Nephron progenitor cell (in vitro differentiated cells): ENCODE results near the gene VWA8.

Source experiments
- DNase-seq: peaks from one replicate; pipeline ENCODE4 v3.0.0; 2021
- H3K27ac Mint-ChIP-seq: 2 replicates; pipeline ENCODE4 v1.8.0; 2021; ENCODE audit warnings: mild to moderate bottlenecking, moderate library complexity, mixed read lengths
- H3K27me3 Mint-ChIP-seq: 2 replicates; pipeline ENCODE4 v1.8.0; 2021; ENCODE audit warnings: mild to moderate bottlenecking, low read depth, mixed read lengths; ENCODE audit not compliant: poor library complexity
- H3K36me3 Mint-ChIP-seq: 2 replicates; pipeline ENCODE4 v1.8.0; 2021; ENCODE audit warnings: low read depth, mixed read lengths
- H3K4me1 Mint-ChIP-seq: 2 replicates; pipeline ENCODE4 v1.8.0; 2021; ENCODE audit warnings: mixed read lengths
- H3K4me3 Mint-ChIP-seq: 2 replicates; pipeline ENCODE4 v1.8.0; 2021; ENCODE audit warnings: mild to moderate bottlenecking, moderate library complexity, mixed read lengths
- H3K9me3 Mint-ChIP-seq: 2 replicates; pipeline ENCODE4 v1.8.0; 2021; ENCODE audit warnings: mild to moderate bottlenecking, moderate library complexity, mixed read lengths
- TF ChIP-seq, protein P1 (sequence below): fragments of 200-600 bp; sonication (generic); IDR thresholded peaks from 2 replicates; pipeline ENCODE4 v1.5.0; 2021; ENCODE audit warnings: antibody characterized with exemption

VWA8 gene

DNA sequence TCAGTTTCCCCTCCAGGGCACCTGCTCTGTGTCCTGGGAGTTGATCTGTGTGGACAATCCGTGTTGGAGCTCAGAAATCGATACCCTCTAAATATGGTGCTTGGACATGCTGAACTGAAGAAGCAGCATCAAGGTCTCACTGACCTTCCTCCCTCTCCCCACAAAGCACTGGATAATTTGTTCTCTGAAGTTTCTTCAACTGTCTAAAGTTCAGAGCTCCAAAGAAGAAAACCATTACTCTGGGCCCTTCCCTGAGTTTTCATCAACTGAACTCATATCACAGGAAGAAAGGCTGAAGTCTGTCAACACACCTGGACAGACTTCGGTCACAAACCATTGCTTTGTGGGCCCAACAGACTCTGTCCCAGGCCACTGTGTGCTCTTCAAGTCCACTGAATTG, 371.5 kb downstream of the VWA8 start:
- peaks cover 3% of the 10 kb centered on the region for H3K9me3 Mint-ChIP-seq
- H3K27ac Mint-ChIP-seq = peak overlapping the region; percentile 77

GRCh38 chr13:41588899-41589298, 372.0 kb downstream of the VWA8 start:
- peaks cover 3% of the 10 kb centered on the region for H3K27me3 Mint-ChIP-seq
- peaks cover 52% of the 10 kb centered on the region for H3K36me3 Mint-ChIP-seq
- peaks cover 3% of the 10 kb centered on the region for H3K9me3 Mint-ChIP-seq
- H3K4me3 Mint-ChIP-seq = no peak overlapping the region
- H3K27ac Mint-ChIP-seq = no peak overlapping the region
- DNase-seq = no peak
- TF ChIP-seq, protein P1, sequence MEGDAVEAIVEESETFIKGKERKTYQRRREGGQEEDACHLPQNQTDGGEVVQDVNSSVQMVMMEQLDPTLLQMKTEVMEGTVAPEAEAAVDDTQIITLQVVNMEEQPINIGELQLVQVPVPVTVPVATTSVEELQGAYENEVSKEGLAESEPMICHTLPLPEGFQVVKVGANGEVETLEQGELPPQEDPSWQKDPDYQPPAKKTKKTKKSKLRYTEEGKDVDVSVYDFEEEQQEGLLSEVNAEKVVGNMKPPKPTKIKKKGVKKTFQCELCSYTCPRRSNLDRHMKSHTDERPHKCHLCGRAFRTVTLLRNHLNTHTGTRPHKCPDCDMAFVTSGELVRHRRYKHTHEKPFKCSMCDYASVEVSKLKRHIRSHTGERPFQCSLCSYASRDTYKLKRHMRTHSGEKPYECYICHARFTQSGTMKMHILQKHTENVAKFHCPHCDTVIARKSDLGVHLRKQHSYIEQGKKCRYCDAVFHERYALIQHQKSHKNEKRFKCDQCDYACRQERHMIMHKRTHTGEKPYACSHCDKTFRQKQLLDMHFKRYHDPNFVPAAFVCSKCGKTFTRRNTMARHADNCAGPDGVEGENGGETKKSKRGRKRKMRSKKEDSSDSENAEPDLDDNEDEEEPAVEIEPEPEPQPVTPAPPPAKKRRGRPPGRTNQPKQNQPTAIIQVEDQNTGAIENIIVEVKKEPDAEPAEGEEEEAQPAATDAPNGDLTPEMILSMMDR = no peak
- peaks cover 5% of the 10 kb centered on the region for H3K4me1 Mint-ChIP-seq

More for the DNA sequence above, 371.5 kb downstream of the VWA8 start:
- Mint-ChIP-seq H3K36me3 (peaks cover 47% of the 10 kb centered on the region), H3K27me3 (peaks cover 3% of the 10 kb centered on the region), H3K4me1 (peaks cover 5% of the 10 kb centered on the region), H3K4me3 (no peak overlapping the region)
- DNase-seq = no peak
- TF ChIP-seq, protein P1 = no peak

DNA sequence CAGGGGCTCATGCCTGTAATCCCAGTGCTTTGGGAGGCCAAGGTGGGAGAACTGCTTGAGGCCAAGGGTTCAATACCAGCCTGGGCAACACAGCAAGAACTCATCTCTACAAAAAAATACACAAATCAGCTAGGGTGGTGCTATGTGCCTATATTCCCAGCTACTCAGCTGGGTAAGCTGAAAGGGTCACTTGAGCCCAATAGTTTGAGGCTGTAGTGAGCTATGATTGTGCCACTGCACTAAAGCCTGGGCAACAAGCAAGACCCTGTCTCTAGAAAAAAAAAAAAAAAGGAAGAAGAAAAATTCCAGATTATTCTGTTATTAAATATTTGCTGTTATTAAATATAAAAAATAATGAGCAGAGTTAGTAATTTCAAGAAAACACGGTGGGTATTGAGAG, 372.5 kb downstream of the VWA8 start:
- Mint-ChIP-seq H3K9me3 (peaks cover 3% of the 10 kb centered on the region), H3K27ac (no peak overlapping the region)
- no peak for DNase-seq

DNA sequence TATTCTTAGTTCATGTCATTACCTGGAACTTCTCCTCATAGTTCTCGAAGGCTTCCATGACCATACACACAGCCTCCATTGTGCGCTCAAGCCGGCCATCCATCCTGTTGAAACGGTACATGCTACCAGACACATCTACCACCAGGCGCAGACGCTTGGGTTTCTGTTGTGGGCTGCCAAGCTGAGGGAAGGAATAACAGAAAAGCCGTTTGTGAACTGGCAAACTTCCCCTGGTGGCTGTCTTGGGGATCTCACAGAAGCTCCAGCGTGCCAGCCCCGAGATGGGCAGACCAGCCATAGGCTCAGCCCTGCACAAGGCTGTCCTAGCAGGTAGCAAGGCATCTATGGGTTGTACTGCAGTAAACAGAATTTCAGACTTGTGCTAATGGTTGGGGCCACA, 373.4 kb downstream of the VWA8 start:
- Mint-ChIP-seq H3K4me3 (no peak overlapping the region), H3K27ac (no peak overlapping the region), H3K9me3 (no peaks in the 10 kb centered on the region), H3K36me3 (peaks cover 62% of the 10 kb centered on the region), H3K27me3 (peaks cover 3% of the 10 kb centered on the region), H3K4me1 (peaks cover 5% of the 10 kb centered on the region)
- TF ChIP-seq, protein P1 = no peak
- no peak for DNase-seq

More for the DNA sequence above, 372.5 kb downstream of the VWA8 start:
- Mint-ChIP-seq H3K4me1 (peaks cover 5% of the 10 kb centered on the region), H3K4me3 (no peak overlapping the region), H3K36me3 (peaks cover 57% of the 10 kb centered on the region), H3K27me3 (peaks cover 3% of the 10 kb centered on the region)
- TF ChIP-seq, protein P1 = no peak

GRCh38 chr13:41586216-41586615, 374.7 kb downstream of the VWA8 start:
- TF ChIP-seq, protein P1 = no peak
- H3K27ac Mint-ChIP-seq = no peak overlapping the region
- no peaks in the 10 kb centered on the region for H3K9me3 Mint-ChIP-seq
- DNase-seq = no peak
- peaks cover 3% of the 10 kb centered on the region for H3K27me3 Mint-ChIP-seq
- H3K36me3 Mint-ChIP-seq = peaks cover 71% of the 10 kb centered on the region
- no peak overlapping the region for H3K4me3 Mint-ChIP-seq
- peaks cover 5% of the 10 kb centered on the region for H3K4me1 Mint-ChIP-seq

DNA sequence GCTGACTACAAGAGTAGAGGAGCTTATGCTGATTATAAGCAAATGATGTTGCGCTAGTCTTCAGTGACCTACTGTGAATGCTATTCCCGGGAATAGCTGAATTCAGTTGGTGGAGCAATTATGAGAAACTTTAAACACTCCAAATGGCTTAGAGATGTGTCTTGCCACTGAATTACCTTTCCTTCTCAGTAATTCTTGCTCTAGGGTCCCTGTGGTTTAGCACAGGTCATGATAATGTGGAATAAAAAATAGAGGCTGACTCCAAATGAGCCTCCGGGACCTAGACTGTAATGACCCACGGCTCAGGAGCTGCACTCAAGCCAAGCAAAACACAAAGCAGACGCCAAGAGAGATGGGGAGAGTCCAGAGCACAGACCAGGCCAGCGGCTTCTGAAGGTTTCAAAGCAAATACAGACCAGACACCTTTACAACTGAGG, 378.9 kb downstream of the VWA8 start:
- TF ChIP-seq, protein P1 = no peak
- Mint-ChIP-seq H3K27me3 (no peaks in the 10 kb centered on the region), H3K27ac (no peak overlapping the region), H3K4me3 (no peak overlapping the region), H3K4me1 (no peaks in the 10 kb centered on the region), H3K36me3 (peaks cover 46% of the 10 kb centered on the region), H3K9me3 (no peaks in the 10 kb centered on the region)
- DNase-seq = no peak
